ENCODE data around the gene RNU1-2. TPM values are rescaled to one million over a fixed set of nuclear protein-coding genes. Genes with fewer than 3 reads are reported as not detected.
"Not testable (repeated sequence)": the region's sequence is repeated elsewhere in the genome, so short reads cannot be mapped to it uniquely, and the experiment has no call there.

The RNU1-2 gene
- total RNA-seq, 1 donor from 2014 or later: 6,165 TPM

DNA sequence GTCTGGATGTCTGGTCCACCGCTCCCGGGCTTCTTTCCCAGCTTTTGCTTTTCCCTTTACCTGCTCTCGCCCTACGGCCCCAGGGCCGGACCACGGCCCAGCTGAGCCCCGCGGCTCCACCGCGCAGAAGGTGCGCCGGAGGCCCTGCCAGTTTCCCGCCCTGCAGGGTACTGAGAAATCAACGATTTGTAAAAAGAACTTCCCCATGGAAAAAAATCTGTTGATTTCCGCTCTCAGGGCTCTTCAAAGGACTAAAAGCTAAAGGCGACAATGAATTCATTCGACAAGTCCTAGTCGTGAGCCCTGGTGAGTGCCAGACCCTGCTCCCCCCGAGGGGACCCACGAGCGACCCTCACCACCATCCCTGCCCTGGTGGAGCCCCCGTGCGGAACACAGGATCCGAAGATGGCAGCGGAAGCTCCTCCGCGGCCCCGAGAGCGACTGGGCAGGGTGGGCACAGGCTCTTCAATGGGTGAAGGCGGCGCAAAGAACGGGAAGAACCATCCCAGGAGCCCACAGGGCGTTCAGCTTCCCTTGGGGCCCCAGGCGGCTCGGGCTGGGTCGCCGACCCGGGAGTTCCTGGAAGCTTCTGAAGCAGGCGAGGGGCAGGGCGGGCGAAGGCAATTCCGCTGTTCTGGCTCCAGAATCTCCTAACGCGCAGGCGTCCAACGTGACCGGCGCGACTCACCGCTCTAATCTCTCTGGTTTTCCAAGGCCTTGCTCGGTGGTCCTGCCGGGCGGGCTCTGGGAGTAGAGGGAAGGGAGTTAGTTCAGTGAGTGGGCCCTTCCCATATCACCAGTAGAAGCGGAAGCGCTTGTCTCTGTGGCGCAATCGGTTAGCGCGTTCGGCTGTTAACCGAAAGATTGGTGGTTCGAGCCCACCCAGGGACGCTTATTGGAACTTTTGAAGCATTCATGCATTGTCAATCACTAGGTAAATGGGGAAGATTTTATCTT is 6.6 kb upstream of the RNU1-2 start:
- DNase-seq (ENCODE audit: low spot score): peak; percentile 92

DNA sequence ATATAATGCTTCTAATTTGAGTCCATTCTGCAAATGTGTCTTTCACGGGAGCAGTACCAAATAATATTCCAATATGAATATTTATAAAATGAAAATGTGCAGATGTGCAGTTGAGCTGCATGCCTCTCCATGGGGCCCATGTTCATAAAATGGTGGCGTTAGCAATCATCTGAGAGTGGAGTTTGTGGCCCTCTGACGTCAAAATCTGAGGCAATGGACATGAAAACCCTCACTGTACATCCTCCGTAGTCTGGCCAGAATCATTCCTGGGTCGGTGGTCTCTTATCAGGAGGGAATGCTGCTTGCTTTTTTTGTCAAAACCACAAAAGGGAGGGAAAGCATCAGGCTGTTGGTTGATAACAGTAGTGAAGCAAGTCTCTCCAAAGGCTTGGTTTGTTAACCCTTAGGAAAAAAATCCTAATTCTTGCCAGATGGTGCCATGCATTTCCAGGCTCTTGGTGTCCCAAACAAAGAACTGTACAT is 5.2 kb upstream of the RNU1-2 start:
- not testable (repeated sequence) for DNase-seq (ENCODE audit: low spot score)

DNA sequence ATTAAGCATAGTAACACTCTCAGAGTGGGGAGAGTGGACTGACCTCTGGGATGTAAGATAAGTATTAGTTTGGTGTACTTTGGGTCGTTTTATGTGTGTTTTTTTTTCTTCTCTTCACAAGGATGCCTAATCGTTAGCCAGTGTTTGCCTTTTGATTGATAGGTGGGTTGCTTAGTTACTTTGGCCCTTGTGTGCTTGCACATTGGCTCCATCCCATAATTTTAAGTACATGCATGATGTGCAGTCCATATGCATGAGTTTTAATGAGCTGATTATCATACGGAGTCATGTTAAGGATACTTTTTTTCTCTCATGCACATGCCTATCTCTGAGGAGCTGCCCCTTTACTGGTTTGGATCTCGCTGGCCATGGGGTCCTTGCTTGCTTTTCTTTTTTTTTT is 4.7 kb upstream of the RNU1-2 start:
- not testable (repeated sequence) for DNase-seq (ENCODE audit: low spot score)

DNA sequence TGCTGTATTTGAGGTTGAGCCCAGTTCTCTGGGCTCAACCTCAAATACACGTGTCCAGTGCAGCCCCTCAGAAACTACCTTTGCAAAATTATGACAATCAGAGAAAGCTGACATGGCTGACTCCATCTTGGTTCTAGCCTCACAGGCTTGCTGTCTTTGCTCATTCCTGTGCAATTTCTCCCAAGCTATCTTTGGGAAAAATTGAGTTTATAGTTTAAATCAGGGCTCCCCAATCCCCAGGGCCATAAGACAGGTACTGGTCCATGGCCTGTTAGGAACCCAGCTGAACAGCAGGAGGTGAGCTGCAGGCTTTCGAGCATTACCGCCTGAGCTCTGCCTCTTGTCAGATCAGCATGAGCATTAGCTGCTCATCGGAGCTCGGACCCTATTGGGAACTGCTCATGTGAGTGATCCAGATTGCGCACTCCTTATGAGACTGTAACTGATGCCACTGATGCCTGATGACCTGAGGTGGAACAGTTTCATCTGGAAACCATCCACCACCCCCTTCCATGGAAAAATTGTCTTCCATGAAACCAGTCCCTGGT is 2.7 kb upstream of the RNU1-2 start:
- DNase-seq (ENCODE audit: low spot score): not testable (repeated sequence)

DNA sequence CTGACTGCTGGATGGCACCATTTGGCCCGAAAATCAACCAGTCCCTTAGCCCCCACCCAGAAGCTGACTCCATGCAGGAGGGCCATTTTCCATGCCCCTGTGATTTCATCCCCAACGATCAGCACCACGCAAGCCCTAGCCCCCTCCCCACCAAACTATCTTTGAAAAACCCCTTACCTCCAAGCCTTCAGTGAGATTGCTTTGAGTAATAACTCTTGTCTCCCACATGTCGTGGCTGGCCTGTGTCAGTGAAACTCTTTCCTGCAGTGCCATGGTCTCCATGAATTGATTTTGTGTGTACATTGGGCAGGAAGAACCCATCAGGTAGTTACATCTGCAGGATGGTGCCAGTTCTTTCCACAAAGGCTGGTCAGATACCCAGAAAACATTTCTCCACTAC is 2.0 kb upstream of the RNU1-2 start:
- DNase-seq (ENCODE audit: low spot score): not testable (repeated sequence)

DNA sequence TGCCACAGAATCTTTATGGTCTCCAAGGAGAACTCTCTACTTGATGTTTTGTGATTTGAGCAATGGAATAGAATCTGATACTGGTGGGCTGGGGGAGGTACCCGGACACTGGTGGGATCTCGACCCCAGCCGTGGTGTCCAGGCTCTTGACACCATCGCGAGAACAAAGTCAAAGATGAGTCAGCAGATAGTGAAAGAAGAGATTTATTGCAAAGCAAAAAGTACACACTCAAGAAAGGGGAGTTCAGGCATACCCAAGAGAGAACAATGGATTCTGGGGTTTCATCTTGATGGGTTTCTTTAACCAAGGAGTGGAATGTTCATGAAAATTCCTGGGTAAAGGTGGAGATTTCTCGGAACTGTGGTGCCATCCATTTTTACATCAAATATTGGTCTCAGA is 1.4 kb upstream of the RNU1-2 start:
- DNase-seq (ENCODE audit: low spot score): not testable (repeated sequence)

DNA sequence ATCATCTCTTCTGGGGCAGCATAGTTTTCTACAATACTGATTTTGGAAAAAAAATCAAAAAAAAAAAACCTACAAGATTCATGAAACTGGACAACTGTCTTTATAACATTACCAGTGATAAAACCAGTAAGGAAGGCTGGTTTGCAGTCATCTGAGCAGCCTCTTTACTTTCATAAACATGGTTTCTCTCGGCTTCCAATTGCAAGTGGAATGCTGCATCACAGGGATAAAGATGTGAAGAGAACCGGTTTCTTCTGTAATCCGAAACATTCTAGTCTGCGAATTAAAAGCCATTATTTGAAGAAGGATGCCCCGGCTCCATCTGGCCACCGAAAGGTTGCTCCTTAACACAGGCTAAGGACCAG is 565 bp upstream of the RNU1-2 start:
- DNase-seq (ENCODE audit: low spot score): not testable (repeated sequence)

DNA sequence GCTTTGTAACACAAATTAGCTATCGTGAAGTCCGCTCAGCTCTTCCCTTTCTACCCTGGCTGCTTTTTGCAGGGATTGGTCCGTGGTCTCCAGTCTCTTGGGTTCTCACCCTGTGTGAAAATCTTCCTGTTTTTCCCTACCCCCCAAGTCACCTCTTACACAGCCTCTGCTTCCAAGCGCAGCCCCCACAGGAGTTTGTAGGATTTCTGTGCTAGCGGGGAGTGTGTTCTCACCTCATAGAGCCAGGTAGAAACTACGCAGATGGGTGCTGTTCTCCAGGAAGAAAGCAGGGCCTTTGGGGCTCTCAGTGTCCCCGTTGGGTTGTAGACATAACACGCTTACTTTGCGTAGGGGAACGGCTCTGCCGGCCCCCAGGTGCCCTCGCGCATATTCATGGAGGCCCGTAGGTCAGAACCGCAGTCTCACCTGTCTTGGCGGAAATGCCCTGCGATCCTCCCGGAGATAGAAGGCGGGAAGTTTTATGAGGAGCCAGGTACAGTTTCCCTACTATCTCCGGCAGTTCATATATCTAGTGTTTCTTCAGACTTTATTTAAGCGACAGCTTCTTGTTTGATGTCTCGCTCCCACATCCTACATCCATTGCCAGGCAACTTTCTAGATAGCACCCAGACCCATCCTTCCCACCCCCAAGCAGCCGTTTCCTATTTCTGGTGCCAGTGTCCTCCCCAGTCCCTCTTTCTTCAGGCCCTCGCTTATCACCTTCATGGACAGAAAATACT is 706 bp downstream of the RNU1-2 start:
- not testable (repeated sequence) for DNase-seq (ENCODE audit: low spot score)

DNA sequence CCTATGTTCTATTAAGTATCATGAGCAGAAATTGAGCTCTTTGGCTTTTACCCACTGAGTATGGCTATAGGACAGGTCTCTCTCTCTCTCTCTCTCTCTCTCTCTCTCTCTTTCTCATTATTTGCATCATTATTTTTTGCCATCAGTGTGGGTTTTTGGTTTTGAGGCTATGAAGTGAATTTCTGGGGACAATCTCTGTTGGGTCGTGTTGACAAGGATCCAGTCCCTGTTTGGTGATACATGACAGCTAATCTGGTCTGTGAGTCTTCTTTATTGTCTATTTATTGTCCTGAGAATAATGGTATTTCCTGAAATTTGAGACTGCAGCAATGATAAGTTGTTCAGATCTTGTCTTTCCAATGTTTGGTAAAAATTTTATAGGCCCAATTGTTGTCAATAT is 1.9 kb downstream of the RNU1-2 start:
- DNase-seq (ENCODE audit: low spot score): not testable (repeated sequence)

DNA sequence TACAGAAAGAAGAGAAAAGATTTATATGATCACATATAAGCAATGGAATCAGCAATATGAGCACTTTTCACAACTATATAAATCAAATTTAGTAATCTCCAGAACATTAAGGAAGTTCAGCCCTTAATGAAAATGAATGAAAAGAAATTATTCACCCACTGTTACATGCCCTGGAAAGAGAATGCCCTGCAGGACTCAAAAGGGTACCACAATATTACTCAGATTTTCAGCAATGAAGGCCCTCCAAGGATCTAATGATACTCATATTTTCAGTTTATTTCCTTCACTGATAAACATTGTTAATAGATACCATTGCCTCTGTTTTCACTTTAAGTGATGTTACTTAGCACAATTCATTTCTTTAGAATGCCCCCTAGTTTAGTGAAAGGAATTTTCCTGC is 2.5 kb downstream of the RNU1-2 start:
- not testable (repeated sequence) for DNase-seq (ENCODE audit: low spot score)

DNA sequence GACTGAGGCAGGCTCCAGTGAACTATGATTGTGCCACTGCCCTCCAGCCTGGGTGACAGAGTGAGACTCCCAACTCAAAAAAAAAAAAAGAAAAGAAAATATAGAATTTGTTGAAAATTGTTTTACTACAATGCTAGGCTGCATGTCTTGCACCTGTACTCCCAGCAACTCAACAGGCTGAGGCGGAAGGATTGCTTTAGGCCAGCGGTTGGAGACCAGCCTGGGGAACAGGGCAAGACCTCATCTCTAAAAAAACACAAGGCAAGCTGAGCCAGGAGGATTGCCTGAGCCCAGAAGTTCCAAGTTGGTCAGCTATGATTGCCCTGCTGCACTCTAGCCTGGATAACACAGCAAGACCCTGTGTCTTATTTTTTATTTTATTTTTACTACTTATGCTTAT is 3.2 kb downstream of the RNU1-2 start:
- not testable (repeated sequence) for DNase-seq (ENCODE audit: low spot score)

DNA sequence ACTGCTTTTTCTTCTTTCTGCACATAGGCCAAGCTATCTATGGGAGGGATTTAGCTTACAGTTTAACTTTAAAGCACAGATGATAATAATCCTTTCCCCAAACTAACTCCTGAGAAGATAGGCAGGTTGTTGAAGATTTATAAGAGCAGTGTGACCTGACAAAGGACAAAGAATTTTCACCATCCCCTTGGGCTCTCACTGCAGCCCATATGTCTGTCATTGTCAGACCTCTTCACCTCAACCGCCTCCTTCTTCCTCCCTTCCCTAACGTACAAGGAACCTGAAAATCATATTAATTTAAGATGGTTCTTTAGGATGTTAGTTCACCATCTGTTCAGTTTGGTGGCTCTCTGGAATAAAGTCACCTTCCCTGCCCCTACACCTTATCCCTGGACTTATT is 5.0 kb downstream of the RNU1-2 start:
- DNase-seq (ENCODE audit: low spot score): no peak

DNA sequence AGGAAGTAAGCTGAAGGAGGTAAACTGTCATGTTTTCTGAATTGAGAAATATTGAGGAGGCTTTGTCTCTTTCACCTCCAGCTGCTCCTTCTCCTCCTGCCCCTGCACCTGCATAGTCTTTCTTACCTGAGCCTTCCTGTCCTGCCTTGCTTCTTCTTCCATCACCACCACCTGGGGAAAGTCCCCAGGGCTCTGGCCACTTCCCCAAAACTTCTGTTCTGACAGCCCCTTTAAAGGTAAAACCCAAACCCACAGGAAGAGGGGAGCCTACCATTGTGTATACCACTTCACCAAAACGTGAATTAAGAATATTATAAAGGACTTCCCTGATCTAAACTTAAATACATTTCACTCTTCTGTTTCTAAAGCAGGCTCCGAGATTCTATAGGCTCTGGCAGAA is 5.6 kb downstream of the RNU1-2 start:
- DNase-seq (ENCODE audit: low spot score): not testable (repeated sequence)

DNA sequence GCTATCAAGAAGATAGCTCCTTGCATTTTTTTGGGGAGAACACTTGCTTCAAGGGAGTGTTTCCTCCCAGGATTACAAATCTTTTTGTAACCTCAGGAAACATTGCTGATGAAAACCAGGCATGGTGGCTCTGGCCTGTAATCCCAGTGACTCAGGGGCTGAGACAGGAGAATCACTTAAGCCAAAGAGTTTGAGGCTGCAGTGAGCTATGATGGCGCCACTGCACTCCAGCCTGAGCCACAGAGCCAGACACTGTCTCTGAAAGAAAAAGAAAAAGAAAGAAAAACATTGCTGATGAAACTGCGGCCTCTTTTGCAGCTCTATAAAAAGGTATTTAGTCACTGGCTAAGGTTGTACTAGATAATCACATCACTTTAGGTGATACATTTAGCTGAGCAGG is 7.3 kb downstream of the RNU1-2 start:
- no peak for DNase-seq (ENCODE audit: low spot score)

DNA sequence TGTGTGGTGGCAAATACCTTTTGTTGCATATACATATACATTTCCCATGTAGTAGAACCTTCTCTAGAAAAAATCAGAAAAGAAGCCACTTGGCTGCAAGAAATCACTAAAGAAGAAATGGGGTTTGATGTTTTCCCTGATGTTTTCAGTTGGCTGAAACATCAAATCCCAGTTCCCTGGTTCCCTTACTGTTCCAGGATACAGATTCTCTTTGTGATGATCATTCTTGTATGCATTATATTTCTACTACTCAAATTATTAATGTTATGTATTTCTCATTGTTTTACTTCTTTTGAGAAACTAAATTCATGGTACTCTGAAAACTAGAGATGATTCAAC is 7.6 kb downstream of the RNU1-2 start:
- DNase-seq (ENCODE audit: low spot score): no peak

DNA sequence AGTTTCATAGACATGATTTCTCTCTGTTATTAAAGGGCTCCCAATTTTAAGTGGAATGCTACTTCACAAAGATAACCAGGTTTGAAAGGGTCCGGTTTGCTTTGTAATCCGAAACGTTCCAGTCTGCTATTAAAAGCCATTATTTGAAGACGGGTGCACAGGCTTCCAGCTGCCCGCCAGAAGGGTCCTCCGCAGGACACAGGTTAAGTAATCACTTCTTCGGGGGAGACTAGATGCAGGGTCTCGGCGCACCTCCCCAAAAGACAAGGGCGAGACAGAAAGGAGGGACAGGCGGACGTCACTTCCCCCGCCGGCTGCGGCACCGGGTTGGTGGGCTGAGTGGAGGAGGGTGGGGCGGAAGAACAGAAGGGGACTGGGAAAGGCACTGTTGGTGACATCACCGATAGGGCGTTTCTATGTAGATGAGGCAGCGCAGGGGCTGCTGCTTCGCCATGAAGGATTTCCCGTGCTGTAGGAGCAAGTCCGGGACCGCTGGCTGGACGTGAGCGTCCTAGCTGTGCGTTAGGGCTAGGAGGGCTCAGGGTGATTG is 8.9 kb downstream of the RNU1-2 start:
- peak; percentile 99 for DNase-seq (ENCODE audit: low spot score)

DNA sequence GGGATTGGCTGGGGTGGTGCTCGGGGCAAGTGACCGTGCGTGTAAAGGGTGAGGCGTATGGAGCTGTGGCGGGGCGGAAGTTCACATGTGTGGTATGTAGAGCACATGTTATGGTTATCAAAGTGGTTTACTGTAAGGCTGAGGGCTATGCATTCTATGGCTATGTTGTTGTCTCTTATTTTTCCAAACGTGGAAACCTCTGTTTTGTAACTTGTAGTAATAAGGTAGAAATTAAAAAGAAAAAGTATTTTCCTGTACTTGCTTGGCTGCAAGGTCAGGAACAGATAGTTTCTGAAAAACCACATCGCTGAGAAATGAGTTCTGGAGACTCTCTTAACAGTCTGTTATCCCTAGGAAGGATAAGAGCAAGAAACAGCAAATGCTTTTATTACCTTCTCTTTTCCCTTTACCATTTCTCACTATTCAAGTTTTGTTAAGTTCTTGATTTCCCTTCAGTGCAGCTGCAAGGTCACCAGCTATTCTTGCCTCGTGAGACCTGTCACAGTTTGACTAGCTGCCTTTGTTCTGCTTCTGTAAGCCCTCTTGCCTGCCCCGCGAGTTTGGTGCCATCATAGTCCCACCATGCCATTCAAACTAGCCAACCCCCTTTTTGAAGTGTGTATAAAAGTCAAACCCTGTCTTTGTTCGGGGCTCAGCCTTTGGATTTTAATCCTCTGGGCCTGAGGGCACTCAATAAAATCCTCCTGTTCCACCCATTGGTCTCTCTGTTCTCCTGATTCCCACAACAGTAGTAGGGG is 9.5 kb downstream of the RNU1-2 start:
- no peak for DNase-seq (ENCODE audit: low spot score)

DNA sequence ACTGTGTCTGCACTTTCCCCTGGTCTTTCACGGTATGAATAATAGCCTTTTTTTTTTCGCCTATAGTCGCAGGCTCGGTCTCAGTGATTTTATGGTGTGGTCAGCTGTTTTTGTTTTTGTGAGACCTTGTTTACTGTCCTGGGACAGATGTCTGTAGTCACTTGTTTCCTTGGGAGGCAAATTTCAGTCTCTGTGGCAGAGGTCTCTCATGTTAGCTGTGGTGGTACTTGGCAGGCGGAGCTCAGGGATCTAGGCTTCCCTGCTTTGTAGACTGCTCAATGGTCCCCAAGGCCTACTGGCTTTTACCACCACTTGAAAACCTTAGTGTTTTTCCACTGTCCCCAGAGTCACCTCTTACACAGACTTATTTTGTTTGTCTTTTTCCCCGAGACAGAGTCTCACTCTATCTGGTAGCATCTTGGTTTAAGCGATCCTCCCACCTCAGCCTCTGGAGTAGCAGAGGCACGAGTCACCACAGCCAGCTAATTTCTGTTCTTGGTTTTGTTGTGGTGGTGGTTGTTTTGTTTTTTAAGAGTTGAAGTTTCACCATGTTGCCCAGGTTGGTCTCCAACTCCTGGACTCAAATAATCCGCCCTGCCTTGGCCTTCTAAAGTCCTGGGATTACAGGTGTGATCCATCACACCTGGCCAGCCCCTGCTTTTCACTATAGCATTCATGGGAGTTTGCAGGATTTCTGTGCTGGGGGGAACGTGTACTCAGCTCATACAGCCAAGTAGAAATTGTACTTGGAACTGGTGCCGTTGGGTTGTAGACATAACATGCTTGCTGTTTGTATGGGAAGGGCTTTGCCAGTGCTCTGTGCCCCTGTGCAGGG is 10.3 kb downstream of the RNU1-2 start:
- DNase-seq (ENCODE audit: low spot score): no peak

DNA sequence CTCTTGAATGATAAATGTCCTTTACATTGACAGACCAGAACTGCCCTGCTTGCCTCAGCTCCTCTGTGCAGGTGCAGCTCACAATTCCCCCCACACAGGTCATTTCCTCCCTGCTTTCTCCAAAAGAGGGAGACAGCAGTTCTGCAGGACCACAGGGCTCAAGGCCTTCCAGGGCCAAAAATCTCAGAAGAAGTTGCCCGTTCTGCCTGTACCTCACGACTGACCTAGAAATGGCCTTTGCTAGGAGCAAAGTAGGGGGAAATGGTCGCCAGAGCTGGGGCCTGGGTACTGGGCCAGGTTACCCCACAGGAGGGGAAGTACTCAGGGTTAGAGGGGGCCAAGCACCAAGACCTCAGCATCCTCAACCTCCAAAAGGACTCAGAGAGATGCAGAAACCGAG is 11.1 kb downstream of the RNU1-2 start:
- DNase-seq (ENCODE audit: low spot score): peak; percentile 82
